Activated naive CD4-positive, alpha-beta T cell treated with anti-CD3 and anti-CD28 coated beads, Interleukin-2, amount 50 U/mL, for 24 hours (primary cell): ENCODE measurements around the gene GOLGA2.

Experiments
- H3K27ac Mint-ChIP-seq: one replicate; pipeline ENCODE4 v1.8.0; 2021; ENCODE audit warnings: mild to moderate bottlenecking, mixed read lengths
- H3K27me3 Mint-ChIP-seq: one replicate; pipeline ENCODE4 v1.8.0; 2021; ENCODE audit warnings: mixed read lengths
- H3K36me3 Mint-ChIP-seq: one replicate; pipeline ENCODE4 v1.8.0; 2021; ENCODE audit warnings: mixed read lengths
- H3K4me1 Mint-ChIP-seq: one replicate; pipeline ENCODE4 v1.8.0; 2021; ENCODE audit warnings: mixed read lengths
- H3K4me3 Mint-ChIP-seq: one replicate; pipeline ENCODE4 v1.8.0; 2021; ENCODE audit warnings: mild to moderate bottlenecking, mixed read lengths
- H3K9me3 Mint-ChIP-seq: one replicate; pipeline ENCODE4 v1.8.0; 2021; ENCODE audit warnings: mixed read lengths

Gene GOLGA2, protein sequence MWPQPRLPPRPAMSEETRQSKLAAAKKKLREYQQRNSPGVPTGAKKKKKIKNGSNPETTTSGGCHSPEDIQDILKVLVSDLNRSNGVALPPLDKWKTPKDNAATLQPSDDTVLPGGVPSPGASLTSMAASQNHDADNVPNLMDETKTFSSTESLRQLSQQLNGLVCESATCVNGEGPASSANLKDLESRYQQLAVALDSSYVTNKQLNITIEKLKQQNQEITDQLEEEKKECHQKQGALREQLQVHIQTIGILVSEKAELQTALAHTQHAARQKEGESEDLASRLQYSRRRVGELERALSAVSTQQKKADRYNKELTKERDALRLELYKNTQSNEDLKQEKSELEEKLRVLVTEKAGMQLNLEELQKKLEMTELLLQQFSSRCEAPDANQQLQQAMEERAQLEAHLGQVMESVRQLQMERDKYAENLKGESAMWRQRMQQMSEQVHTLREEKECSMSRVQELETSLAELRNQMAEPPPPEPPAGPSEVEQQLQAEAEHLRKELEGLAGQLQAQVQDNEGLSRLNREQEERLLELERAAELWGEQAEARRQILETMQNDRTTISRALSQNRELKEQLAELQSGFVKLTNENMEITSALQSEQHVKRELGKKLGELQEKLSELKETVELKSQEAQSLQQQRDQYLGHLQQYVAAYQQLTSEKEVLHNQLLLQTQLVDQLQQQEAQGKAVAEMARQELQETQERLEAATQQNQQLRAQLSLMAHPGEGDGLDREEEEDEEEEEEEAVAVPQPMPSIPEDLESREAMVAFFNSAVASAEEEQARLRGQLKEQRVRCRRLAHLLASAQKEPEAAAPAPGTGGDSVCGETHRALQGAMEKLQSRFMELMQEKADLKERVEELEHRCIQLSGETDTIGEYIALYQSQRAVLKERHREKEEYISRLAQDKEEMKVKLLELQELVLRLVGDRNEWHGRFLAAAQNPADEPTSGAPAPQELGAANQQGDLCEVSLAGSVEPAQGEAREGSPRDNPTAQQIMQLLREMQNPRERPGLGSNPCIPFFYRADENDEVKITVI

DNA sequence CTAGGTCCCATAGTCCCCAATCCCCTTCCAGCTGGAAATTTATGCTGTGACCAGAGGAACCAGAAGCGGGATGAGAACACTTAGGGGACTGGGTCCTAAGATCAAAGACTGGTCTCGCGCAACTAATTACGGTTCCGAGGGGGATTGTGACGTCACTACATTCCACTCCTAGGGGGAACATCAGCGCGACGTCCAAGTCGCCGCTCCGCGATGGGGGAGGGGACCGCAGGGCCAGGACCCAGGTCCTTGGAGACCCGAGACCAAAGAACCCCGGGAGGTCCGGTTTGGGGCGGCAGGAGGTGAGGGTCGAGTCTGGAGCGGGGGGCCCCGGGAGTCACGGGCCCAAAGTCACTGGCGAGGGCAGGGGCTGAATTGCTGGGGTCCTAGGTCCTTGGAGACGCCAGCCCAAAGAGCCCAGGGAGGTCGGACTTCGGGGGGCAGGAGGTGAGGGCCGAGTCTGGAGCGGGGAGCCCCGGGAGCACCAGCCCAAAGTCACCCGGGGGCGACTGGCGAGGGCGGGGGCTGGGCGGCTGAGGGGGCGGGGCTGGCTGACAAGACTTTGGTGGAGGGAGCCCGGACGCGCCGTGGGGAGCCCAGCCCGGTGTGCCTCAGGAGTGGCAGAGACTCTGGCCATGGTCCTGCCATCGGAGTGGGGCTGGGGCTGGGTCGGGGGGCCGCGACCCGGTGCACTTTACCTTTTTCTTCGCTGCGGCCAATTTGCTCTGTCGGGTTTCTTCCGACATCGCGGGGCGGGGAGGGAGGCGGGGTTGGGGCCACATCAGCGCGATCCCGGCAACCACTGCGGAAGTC is at the start of gene GOLGA2:
GOLGA2 (minus strand) TSS at position 810 of the 810 bp plus-strand sequence; CDS start at position 779, 31 bp downstream.
- no peaks in the 10 kb centered on the region for H3K9me3 Mint-ChIP-seq
- H3K36me3 Mint-ChIP-seq = peaks cover 6% of the 10 kb centered on the region
- H3K4me1 Mint-ChIP-seq = peaks cover 37% of the 10 kb centered on the region
- no peaks in the 10 kb centered on the region for H3K27me3 Mint-ChIP-seq
- H3K27ac Mint-ChIP-seq = peak within 1 kb of the TSS; percentile 94
- H3K4me3 Mint-ChIP-seq = peak within 1 kb of the TSS; percentile 95

DNA sequence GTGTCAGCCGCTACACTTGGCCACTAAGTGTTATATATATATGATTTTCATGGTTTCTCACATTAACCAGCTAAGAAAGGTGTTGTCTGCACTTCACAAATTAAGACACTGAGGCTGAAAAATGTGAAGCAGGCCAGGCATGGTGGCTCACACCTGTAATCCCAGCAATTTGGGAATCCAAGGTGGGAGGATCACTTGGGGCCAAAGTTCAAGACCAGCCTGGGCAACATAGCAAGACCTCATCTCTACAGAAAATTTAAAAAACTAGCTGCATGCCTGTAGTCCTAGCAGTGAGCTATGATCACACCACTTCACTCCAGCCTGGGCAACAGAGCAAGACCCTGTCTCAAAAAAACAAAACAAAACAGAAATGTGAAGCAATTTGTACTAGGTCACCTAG is 48.6 kb upstream of the GOLGA2 start:
- peak overlapping the region; percentile 46 for H3K27ac Mint-ChIP-seq
- no peaks in the 10 kb centered on the region for H3K27me3 Mint-ChIP-seq
- peaks cover 5% of the 10 kb centered on the region for H3K4me1 Mint-ChIP-seq
- H3K9me3 Mint-ChIP-seq = no peaks in the 10 kb centered on the region
- peak overlapping the region; percentile 98 for H3K4me3 Mint-ChIP-seq
- H3K36me3 Mint-ChIP-seq = peaks cover 6% of the 10 kb centered on the region

DNA sequence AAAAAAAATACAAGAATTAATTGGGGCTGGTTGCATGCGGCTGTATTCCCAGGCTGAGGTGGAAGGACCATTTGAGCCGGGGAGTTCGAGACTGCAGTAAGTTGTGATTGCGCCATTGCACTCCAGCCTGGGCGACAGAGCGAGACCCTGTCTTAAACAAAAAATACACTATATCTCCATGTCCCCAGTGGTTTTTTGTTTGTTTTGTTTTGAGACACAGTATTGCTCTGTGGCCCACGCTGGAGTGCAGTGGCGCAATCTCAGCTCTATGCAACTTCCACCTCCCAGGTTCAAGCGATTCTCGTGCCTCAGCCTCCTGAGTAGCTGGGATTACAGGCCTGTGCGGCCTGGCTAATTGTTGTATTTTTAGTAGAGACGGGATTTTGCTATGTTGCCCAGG is 48.0 kb upstream of the GOLGA2 start:
- peaks cover 5% of the 10 kb centered on the region for H3K4me1 Mint-ChIP-seq
- peaks cover 6% of the 10 kb centered on the region for H3K36me3 Mint-ChIP-seq
- H3K27ac Mint-ChIP-seq = peak overlapping the region; percentile 99
- H3K9me3 Mint-ChIP-seq = no peaks in the 10 kb centered on the region
- H3K27me3 Mint-ChIP-seq = no peaks in the 10 kb centered on the region
- H3K4me3 Mint-ChIP-seq = peak overlapping the region; percentile 98

GRCh38 chr9:128323212-128323730 is 47.5 kb upstream of the GOLGA2 start:
- Mint-ChIP-seq H3K27me3 (no peaks in the 10 kb centered on the region), H3K27ac (peak overlapping the region; percentile 99), H3K4me3 (peak overlapping the region; percentile 98), H3K36me3 (peaks cover 6% of the 10 kb centered on the region), H3K9me3 (no peaks in the 10 kb centered on the region), H3K4me1 (peaks cover 5% of the 10 kb centered on the region)

GRCh38 chr9:128322404-128323211 is 46.8 kb upstream of the GOLGA2 start, which contains the start of the genes COQ4 and TRUB2:
TSS of gene COQ4 (plus strand) at chr9:128322839. CDS start at chr9:128322859, 20 bp downstream.
TSS of gene TRUB2 (minus strand) at chr9:128322447. CDS start at chr9:128322408, 39 bp downstream.
- H3K27ac Mint-ChIP-seq = peak within 1 kb of the TSS; percentile 99
- H3K36me3 Mint-ChIP-seq = peaks cover 2% of the 10 kb centered on the region
- no peaks in the 10 kb centered on the region for H3K9me3 Mint-ChIP-seq

GRCh38 chr9:128321879-128322403 is 46.1 kb upstream of the GOLGA2 start:
- H3K9me3 Mint-ChIP-seq = no peaks in the 10 kb centered on the region
- no peaks in the 10 kb centered on the region for H3K27me3 Mint-ChIP-seq
- peaks cover 5% of the 10 kb centered on the region for H3K4me1 Mint-ChIP-seq
- peak overlapping the region; percentile 99 for H3K27ac Mint-ChIP-seq
- peak overlapping the region; percentile 98 for H3K4me3 Mint-ChIP-seq
- H3K36me3 Mint-ChIP-seq = peaks cover 2% of the 10 kb centered on the region

More at GRCh38 chr9:128322404-128323211, 46.8 kb upstream of the GOLGA2 start, which contains the start of the genes COQ4 and TRUB2:
- Mint-ChIP-seq H3K27me3 (no peaks in the 10 kb centered on the region), H3K4me3 (peak within 1 kb of the TSS; percentile 98), H3K4me1 (peaks cover 5% of the 10 kb centered on the region)

GRCh38 chr9:128321343-128321742 is 45.5 kb upstream of the GOLGA2 start:
- H3K27me3 Mint-ChIP-seq = no peaks in the 10 kb centered on the region
- H3K36me3 Mint-ChIP-seq = peaks cover 2% of the 10 kb centered on the region
- no peaks in the 10 kb centered on the region for H3K9me3 Mint-ChIP-seq
- no peak overlapping the region for H3K27ac Mint-ChIP-seq
- peaks cover 5% of the 10 kb centered on the region for H3K4me1 Mint-ChIP-seq
- H3K4me3 Mint-ChIP-seq = peak overlapping the region; percentile 98

GRCh38 chr9:128317629-128318028 is 41.8 kb upstream of the GOLGA2 start:
- Mint-ChIP-seq H3K4me3 (no peak overlapping the region), H3K36me3 (peaks cover 2% of the 10 kb centered on the region), H3K9me3 (no peaks in the 10 kb centered on the region), H3K4me1 (no peaks in the 10 kb centered on the region), H3K27ac (no peak overlapping the region), H3K27me3 (no peaks in the 10 kb centered on the region)

DNA sequence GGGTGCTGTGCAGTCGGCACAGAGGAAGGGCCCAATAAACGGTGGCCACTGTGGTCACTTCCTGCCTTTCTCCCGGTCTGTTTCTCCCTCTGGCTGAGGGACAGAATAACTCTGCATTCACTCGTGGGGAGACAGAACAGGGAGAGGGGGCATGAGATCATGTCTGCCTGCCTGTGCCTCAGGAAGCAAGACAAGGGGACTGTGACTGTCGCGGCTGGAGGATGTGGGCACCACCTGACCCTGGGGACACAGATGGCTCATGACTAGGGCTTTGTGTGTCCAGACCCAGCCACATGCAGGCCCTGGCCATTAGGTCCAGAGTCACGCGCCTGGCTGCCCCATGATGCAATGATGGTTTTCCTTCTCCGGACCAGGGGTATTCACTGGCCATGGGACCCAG is 40.6 kb upstream of the GOLGA2 start:
- Mint-ChIP-seq H3K27ac (no peak overlapping the region), H3K4me1 (no peaks in the 10 kb centered on the region), H3K36me3 (no peaks in the 10 kb centered on the region), H3K9me3 (no peaks in the 10 kb centered on the region), H3K27me3 (no peaks in the 10 kb centered on the region), H3K4me3 (no peak overlapping the region)

- Mint-ChIP-seq H3K27me3 (no peaks in the 10 kb centered on the region), H3K9me3 (no peaks in the 10 kb centered on the region), H3K27ac (no peak overlapping the region), H3K4me1 (no peaks in the 10 kb centered on the region), H3K36me3 (no peaks in the 10 kb centered on the region), H3K4me3 (no peak overlapping the region)
Measured at GRCh38 chr9:128314697-128315096, 38.9 kb upstream of the GOLGA2 start.

- no peak overlapping the region for H3K4me3 Mint-ChIP-seq
- no peaks in the 10 kb centered on the region for H3K4me1 Mint-ChIP-seq
- H3K27me3 Mint-ChIP-seq = no peaks in the 10 kb centered on the region
- no peaks in the 10 kb centered on the region for H3K9me3 Mint-ChIP-seq
- no peak overlapping the region for H3K27ac Mint-ChIP-seq
- H3K36me3 Mint-ChIP-seq = peaks cover 6% of the 10 kb centered on the region
Measured at GRCh38 chr9:128310461-128310860, 34.7 kb upstream of the GOLGA2 start.

GRCh38 chr9:128309551-128309950 is 33.7 kb upstream of the GOLGA2 start:
- Mint-ChIP-seq H3K27ac (no peak overlapping the region), H3K36me3 (peaks cover 6% of the 10 kb centered on the region), H3K9me3 (no peaks in the 10 kb centered on the region), H3K4me1 (no peaks in the 10 kb centered on the region), H3K27me3 (no peaks in the 10 kb centered on the region), H3K4me3 (no peak overlapping the region)

DNA sequence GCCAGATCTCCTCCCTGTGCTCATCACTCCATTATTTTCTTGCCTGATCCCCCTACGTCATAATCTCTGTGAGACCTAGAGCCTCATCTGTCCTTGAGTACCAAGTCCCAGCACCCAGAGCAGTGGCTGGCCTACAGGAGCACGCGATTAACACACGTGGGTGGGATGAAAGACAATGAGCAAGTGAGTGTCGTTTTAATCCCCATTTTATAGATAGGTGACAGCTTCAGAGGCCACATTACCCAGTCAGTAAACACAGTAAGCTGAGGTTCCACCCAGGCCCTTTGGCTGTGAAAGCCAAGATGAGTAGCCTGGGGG is 29.1 kb upstream of the GOLGA2 start:
- H3K27ac Mint-ChIP-seq = no peak overlapping the region
- no peak overlapping the region for H3K4me3 Mint-ChIP-seq
- H3K36me3 Mint-ChIP-seq = peaks cover 6% of the 10 kb centered on the region
- H3K27me3 Mint-ChIP-seq = no peaks in the 10 kb centered on the region
- H3K4me1 Mint-ChIP-seq = no peaks in the 10 kb centered on the region
- H3K9me3 Mint-ChIP-seq = no peaks in the 10 kb centered on the region
